ENCODE results near the gene SEC14L2.

The SEC14L2 gene

DNA sequence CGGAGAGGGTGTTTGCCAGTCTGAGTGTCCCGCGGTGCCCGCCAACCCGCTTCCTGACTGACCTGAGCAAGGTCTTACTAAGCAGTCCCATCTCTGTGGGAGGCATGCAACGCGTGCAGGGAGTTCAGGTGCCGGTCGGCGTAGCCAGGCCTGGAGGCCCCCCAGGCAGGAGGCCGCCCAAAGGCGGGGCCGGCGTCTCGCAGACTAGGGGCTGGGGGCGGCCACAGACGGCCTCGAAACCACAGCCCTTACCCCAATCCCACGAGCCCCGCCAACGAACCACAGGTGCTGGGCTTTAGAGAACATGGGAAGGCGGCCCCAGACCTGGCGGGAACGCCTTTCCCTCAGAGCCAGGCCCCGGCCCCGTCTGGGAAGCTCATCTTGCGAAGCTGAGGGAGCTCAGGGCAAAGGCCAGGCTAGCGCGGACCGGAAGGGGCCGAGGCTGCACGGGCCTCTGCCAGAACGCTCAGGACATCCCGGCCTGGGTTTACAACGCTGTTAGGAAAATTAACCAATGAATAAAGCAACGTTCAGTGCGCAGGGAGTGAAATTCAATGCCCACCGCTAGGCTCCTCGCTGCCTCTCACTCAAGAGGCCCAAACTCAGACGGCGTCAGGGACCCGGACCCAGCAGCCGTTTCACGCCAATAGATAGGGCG lies 26.6 kb downstream of the SEC14L2 start (continued):
- TF ChIP-seq, protein P1, sequence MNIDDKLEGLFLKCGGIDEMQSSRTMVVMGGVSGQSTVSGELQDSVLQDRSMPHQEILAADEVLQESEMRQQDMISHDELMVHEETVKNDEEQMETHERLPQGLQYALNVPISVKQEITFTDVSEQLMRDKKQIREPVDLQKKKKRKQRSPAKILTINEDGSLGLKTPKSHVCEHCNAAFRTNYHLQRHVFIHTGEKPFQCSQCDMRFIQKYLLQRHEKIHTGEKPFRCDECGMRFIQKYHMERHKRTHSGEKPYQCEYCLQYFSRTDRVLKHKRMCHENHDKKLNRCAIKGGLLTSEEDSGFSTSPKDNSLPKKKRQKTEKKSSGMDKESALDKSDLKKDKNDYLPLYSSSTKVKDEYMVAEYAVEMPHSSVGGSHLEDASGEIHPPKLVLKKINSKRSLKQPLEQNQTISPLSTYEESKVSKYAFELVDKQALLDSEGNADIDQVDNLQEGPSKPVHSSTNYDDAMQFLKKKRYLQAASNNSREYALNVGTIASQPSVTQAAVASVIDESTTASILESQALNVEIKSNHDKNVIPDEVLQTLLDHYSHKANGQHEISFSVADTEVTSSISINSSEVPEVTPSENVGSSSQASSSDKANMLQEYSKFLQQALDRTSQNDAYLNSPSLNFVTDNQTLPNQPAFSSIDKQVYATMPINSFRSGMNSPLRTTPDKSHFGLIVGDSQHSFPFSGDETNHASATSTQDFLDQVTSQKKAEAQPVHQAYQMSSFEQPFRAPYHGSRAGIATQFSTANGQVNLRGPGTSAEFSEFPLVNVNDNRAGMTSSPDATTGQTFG (tag by site-specific recombination; IDR thresholded peaks at IDR 0.05; ENCODE audit: borderline replicate concordance) = no peak
- TF ChIP-seq, protein P2, sequence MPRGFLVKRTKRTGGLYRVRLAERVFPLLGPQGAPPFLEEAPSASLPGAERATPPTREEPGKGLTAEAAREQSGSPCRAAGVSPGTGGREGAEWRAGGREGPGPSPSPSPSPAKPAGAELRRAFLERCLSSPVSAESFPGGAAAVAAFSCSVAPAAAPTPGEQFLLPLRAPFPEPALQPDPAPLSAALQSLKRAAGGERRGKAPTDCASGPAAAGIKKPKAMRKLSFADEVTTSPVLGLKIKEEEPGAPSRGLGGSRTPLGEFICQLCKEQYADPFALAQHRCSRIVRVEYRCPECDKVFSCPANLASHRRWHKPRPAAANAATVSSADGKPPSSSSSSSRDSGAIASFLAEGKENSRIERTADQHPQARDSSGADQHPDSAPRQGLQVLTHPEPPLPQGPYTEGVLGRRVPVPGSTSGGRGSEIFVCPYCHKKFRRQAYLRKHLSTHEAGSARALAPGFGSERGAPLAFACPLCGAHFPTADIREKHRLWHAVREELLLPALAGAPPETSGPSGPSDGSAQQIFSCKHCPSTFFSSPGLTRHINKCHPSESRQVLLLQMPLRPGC (tag by site-specific recombination; IDR thresholded peaks at IDR 0.05) = no peak; the same call in 1 of the 2 replicates
- TF ChIP-seq ZBTB7A (tag by site-specific recombination; IDR thresholded peaks at IDR 0.05; ENCODE audit: low read depth) (0 out of 2 replicates have a peak, but pooled peaks have one; percentile 14), ZNF600 (tag by site-specific recombination; IDR thresholded peaks at IDR 0.05) (no peak), ZNF843 (tag by site-specific recombination; IDR thresholded peaks at IDR 0.05) (no peak), ZBTB20 (tag by site-specific recombination; IDR thresholded peaks at IDR 0.05) (no peak), ZNF335 (tag by site-specific recombination; conservative IDR thresholded peaks at IDR 0.05) (peak; percentile 94; the same call in 1 of the 2 replicates), ZNF623 (tag by site-specific recombination; IDR thresholded peaks at IDR 0.05) (no peak; the same call in 1 of the 2 replicates), ZNF404 (tag by site-specific recombination; IDR thresholded peaks at IDR 0.05) (no peak), KLF16 (tag by site-specific recombination; IDR thresholded peaks at IDR 0.05) (peak; percentile 31; the same call in 1 of the 2 replicates), ZFP37 (tag by site-specific recombination; IDR thresholded peaks at IDR 0.05) (peak; percentile 42; the same call in 1 of the 2 replicates), ZNF155 (tag by site-specific recombination; IDR thresholded peaks at IDR 0.05) (no peak), ZNF670 (tag by site-specific recombination; IDR thresholded peaks at IDR 0.05; ENCODE audit: low read depth) (no peak), GLI4 (tag by site-specific recombination; IDR thresholded peaks at IDR 0.05) (peak; percentile 53; the same call in 1 of the 2 replicates), ZNF248 (tag by site-specific recombination; IDR thresholded peaks at IDR 0.05) (no peak), EGR2 (tag by site-specific recombination; IDR thresholded peaks at IDR 0.05; ENCODE audit: low read depth) (peak; percentile 60), WT1 (tag by site-specific recombination; IDR thresholded peaks at IDR 0.05) (0 out of 2 replicates have a peak, but pooled peaks have one; percentile 5), RBAK (tag by site-specific recombination; IDR thresholded peaks at IDR 0.05) (no peak), ZNF701 (tag by site-specific recombination; IDR thresholded peaks at IDR 0.05) (no peak), ZNF555 (tag by site-specific recombination; conservative IDR thresholded peaks at IDR 0.05) (no peak), YY1 (tag by site-specific recombination; IDR thresholded peaks at IDR 0.05) (no peak), ZSCAN16 (tag by site-specific recombination; IDR thresholded peaks at IDR 0.05) (no peak), SETDB1 (IDR thresholded peaks at IDR 0.05; ENCODE audit: insufficient read length, low read length) (no peak), ZFHX2 (tag by site-specific recombination; conservative IDR thresholded peaks at IDR 0.05) (peak; percentile 53), SP7 (tag by site-specific recombination; IDR thresholded peaks at IDR 0.05) (no peak), ZNF324 (tag by site-specific recombination; IDR thresholded peaks at IDR 0.05) (no peak; the same call in 1 of the 2 replicates), ZNF37A (tag by site-specific recombination; IDR thresholded peaks at IDR 0.05) (no peak), ZNF626 (tag by site-specific recombination; IDR thresholded peaks at IDR 0.05) (no peak), ZNF416 (tag by site-specific recombination; IDR thresholded peaks at IDR 0.05) (no peak)
- TF ChIP-seq, protein P3, sequence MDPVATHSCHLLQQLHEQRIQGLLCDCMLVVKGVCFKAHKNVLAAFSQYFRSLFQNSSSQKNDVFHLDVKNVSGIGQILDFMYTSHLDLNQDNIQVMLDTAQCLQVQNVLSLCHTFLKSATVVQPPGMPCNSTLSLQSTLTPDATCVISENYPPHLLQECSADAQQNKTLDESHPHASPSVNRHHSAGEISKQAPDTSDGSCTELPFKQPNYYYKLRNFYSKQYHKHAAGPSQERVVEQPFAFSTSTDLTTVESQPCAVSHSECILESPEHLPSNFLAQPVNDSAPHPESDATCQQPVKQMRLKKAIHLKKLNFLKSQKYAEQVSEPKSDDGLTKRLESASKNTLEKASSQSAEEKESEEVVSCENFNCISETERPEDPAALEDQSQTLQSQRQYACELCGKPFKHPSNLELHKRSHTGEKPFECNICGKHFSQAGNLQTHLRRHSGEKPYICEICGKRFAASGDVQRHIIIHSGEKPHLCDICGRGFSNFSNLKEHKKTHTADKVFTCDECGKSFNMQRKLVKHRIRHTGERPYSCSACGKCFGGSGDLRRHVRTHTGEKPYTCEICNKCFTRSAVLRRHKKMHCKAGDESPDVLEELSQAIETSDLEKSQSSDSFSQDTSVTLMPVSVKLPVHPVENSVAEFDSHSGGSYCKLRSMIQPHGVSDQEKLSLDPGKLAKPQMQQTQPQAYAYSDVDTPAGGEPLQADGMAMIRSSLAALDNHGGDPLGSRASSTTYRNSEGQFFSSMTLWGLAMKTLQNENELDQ (tag by site-specific recombination; IDR thresholded peaks at IDR 0.05; ENCODE audit: low read depth) = no peak
- TF ChIP-seq, protein P4, sequence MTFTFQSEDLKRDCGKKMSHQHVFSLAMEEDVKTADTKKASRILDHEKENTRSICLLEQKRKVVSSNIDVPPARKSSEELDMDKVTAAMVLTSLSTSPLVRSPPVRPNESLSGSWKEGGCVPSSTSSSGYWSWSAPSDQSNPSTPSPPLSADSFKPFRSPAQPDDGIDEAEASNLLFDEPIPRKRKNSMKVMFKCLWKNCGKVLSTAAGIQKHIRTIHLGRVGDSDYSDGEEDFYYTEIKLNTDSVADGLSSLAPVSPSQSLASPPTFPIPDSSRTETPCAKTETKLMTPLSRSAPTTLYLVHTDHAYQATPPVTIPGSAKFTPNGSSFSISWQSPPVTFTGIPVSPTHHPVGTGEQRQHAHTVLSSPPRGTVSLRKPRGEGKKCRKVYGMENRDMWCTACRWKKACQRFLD (tag by site-specific recombination; IDR thresholded peaks at IDR 0.05) = no peak

All from HEK293 (cell line).